ENCODE data around the gene TBCD.
A peak's percentile ranks its signal among the peaks of the same experiment; 100 is the strongest.

Gene TBCD

GRCh38 chr17:82822281-82822680, 70.4 kb downstream of the TBCD start:
- Histone ChIP-seq H3K4me3 (no peak overlapping the region), H3K4me1 (0 out of 2 replicates have a peak, but pooled peaks cover 2% of the 10 kb centered on the region), H3K36me3 (replicated peaks) (peaks cover 83% of the 10 kb centered on the region), H3K9me3 (peaks cover 21% of the 10 kb centered on the region), H3K27me3 (ENCODE audit: low read depth) (no peaks in the 10 kb centered on the region)
- no peak for DNase-seq (ENCODE audit: low spot score in 2 of 2)
- in situ Hi-C loops (cut with MboI; ENCODE audit: low sequenced_read_pairs): no loop called here

- no peak overlapping the region for H3K4me3 ChIP-seq
- H3K27me3 ChIP-seq (ENCODE audit: low read depth): no peaks in the 10 kb centered on the region
- DNase-seq (ENCODE audit: low spot score in 2 of 2): peak in 1 of 2 experiments; percentile 51
- H3K9me3 ChIP-seq: peaks cover 18% of the 10 kb centered on the region
- H3K36me3 ChIP-seq (replicated peaks): peaks cover 82% of the 10 kb centered on the region
- in situ Hi-C loops (cut with MboI; ENCODE audit: low sequenced_read_pairs): no loop called here
- H3K4me1 ChIP-seq: 0 out of 2 replicates have a peak, but pooled peaks cover 2% of the 10 kb centered on the region
Observed at GRCh38 chr17:82823004-82823403, 71.1 kb downstream of the TBCD start.

GRCh38 chr17:82825540-82826124, 73.8 kb downstream of the TBCD start:
- H3K36me3 ChIP-seq (replicated peaks): peaks cover 71% of the 10 kb centered on the region
- H3K9me3 ChIP-seq: no peaks in the 10 kb centered on the region
- DNase-seq (ENCODE audit: low spot score in 2 of 2): no peak
- no peaks in the 10 kb centered on the region for H3K4me1 ChIP-seq
- H3K27me3 ChIP-seq (ENCODE audit: low read depth): no peaks in the 10 kb centered on the region
- no peak overlapping the region for H3K4me3 ChIP-seq
- in situ Hi-C loops (cut with MboI; ENCODE audit: low sequenced_read_pairs): no loop called here

GRCh38 chr17:82826211-82826610, 74.3 kb downstream of the TBCD start:
- Histone ChIP-seq H3K4me3 (no peak overlapping the region), H3K27me3 (ENCODE audit: low read depth) (no peaks in the 10 kb centered on the region), H3K4me1 (no peaks in the 10 kb centered on the region), H3K36me3 (replicated peaks) (peaks cover 72% of the 10 kb centered on the region), H3K9me3 (no peaks in the 10 kb centered on the region)
- in situ Hi-C loops (cut with MboI; ENCODE audit: low sequenced_read_pairs): no loop called here
- DNase-seq (ENCODE audit: low spot score in 2 of 2): no peak

GRCh38 chr17:82826956-82827355, 75.1 kb downstream of the TBCD start:
- no peak for DNase-seq (ENCODE audit: low spot score in 2 of 2)
- no peaks in the 10 kb centered on the region for H3K27me3 ChIP-seq (ENCODE audit: low read depth)
- no peaks in the 10 kb centered on the region for H3K9me3 ChIP-seq
- no peaks in the 10 kb centered on the region for H3K4me1 ChIP-seq
- in situ Hi-C loops (cut with MboI; ENCODE audit: low sequenced_read_pairs): no loop called here
- no peak overlapping the region for H3K4me3 ChIP-seq
- peaks cover 74% of the 10 kb centered on the region for H3K36me3 ChIP-seq (replicated peaks)

- no peak overlapping the region for H3K4me3 ChIP-seq
- no peaks in the 10 kb centered on the region for H3K4me1 ChIP-seq
- DNase-seq (ENCODE audit: low spot score in 2 of 2): no peak
- peaks cover 80% of the 10 kb centered on the region for H3K36me3 ChIP-seq (replicated peaks)
- H3K27me3 ChIP-seq (ENCODE audit: low read depth): no peaks in the 10 kb centered on the region
- no peaks in the 10 kb centered on the region for H3K9me3 ChIP-seq
- in situ Hi-C loops (cut with MboI; ENCODE audit: low sequenced_read_pairs): no loop called here
Observed at GRCh38 chr17:82828875-82829487, 77.1 kb downstream of the TBCD start.

- peaks cover 75% of the 10 kb centered on the region for H3K36me3 ChIP-seq (replicated peaks)
- in situ Hi-C loops (cut with MboI; ENCODE audit: low sequenced_read_pairs): no loop called here
- H3K4me1 ChIP-seq: no peaks in the 10 kb centered on the region; the same call in 1 of the 2 replicates
- no peaks in the 10 kb centered on the region for H3K27me3 ChIP-seq (ENCODE audit: low read depth)
- H3K4me3 ChIP-seq: no peak overlapping the region
- H3K9me3 ChIP-seq: no peaks in the 10 kb centered on the region
- no peak for DNase-seq (ENCODE audit: low spot score in 2 of 2)
Observed at GRCh38 chr17:82830249-82830661, 78.4 kb downstream of the TBCD start.

- DNase-seq (ENCODE audit: low spot score in 2 of 2): no peak
- no peak overlapping the region for H3K4me3 ChIP-seq
- no peaks in the 10 kb centered on the region; the same call in none of the 2 replicates for H3K4me1 ChIP-seq
- in situ Hi-C loops (cut with MboI; ENCODE audit: low sequenced_read_pairs): no loop called here
- H3K9me3 ChIP-seq: no peaks in the 10 kb centered on the region
- peaks cover 71% of the 10 kb centered on the region for H3K36me3 ChIP-seq (replicated peaks)
- H3K27me3 ChIP-seq (ENCODE audit: low read depth): no peaks in the 10 kb centered on the region
Observed at GRCh38 chr17:82831041-82831817, 79.4 kb downstream of the TBCD start.

GRCh38 chr17:82831818-82832200, 79.9 kb downstream of the TBCD start:
- in situ Hi-C loops (cut with MboI; ENCODE audit: low sequenced_read_pairs): no loop called here
- H3K27me3 ChIP-seq (ENCODE audit: low read depth): no peaks in the 10 kb centered on the region
- no peak for DNase-seq (ENCODE audit: low spot score in 2 of 2)
- H3K9me3 ChIP-seq: no peaks in the 10 kb centered on the region
- peaks cover 5% of the 10 kb centered on the region for H3K4me1 ChIP-seq
- H3K4me3 ChIP-seq: no peak overlapping the region
- peaks cover 68% of the 10 kb centered on the region for H3K36me3 ChIP-seq (replicated peaks)

- H3K4me3 ChIP-seq: no peak overlapping the region
- peaks cover 11% of the 10 kb centered on the region for H3K4me1 ChIP-seq
- no peaks in the 10 kb centered on the region for H3K9me3 ChIP-seq
- peaks cover 68% of the 10 kb centered on the region for H3K36me3 ChIP-seq (replicated peaks)
- in situ Hi-C loops (cut with MboI; ENCODE audit: low sequenced_read_pairs): no loop called here
- no peaks in the 10 kb centered on the region for H3K27me3 ChIP-seq (ENCODE audit: low read depth)
- no peak for DNase-seq (ENCODE audit: low spot score in 2 of 2)
Observed at GRCh38 chr17:82832411-82832810, 80.5 kb downstream of the TBCD start.

- no peaks in the 10 kb centered on the region for H3K27me3 ChIP-seq (ENCODE audit: low read depth)
- no peak overlapping the region for H3K4me3 ChIP-seq
- H3K4me1 ChIP-seq: peaks cover 15% of the 10 kb centered on the region
- DNase-seq (ENCODE audit: low spot score in 2 of 2): no peak
- H3K9me3 ChIP-seq: no peaks in the 10 kb centered on the region
- H3K36me3 ChIP-seq (replicated peaks): peaks cover 69% of the 10 kb centered on the region
- in situ Hi-C loops (cut with MboI; ENCODE audit: low sequenced_read_pairs): no loop called here
Observed at GRCh38 chr17:82832881-82833475, 81.1 kb downstream of the TBCD start.

- Histone ChIP-seq H3K27me3 (ENCODE audit: low read depth) (no peaks in the 10 kb centered on the region), H3K9me3 (no peaks in the 10 kb centered on the region), H3K36me3 (replicated peaks) (peaks cover 67% of the 10 kb centered on the region), H3K4me3 (no peak overlapping the region), H3K4me1 (peaks cover 18% of the 10 kb centered on the region)
- in situ Hi-C loops (cut with MboI; ENCODE audit: low sequenced_read_pairs): no loop called here
- no peak for DNase-seq (ENCODE audit: low spot score in 2 of 2)
Observed at GRCh38 chr17:82835122-82835521, 83.3 kb downstream of the TBCD start.

- Histone ChIP-seq H3K4me3 (no peak overlapping the region), H3K36me3 (replicated peaks) (peaks cover 61% of the 10 kb centered on the region), H3K4me1 (peaks cover 18% of the 10 kb centered on the region), H3K9me3 (no peaks in the 10 kb centered on the region), H3K27me3 (ENCODE audit: low read depth) (no peaks in the 10 kb centered on the region)
- no peak for DNase-seq (ENCODE audit: low spot score in 2 of 2)
- in situ Hi-C loops (cut with MboI; ENCODE audit: low sequenced_read_pairs): no loop called here
Observed at GRCh38 chr17:82835766-82836512, 84.1 kb downstream of the TBCD start.

Data from HAP-1 (cell line).